ENCODE data around the gene PLCXD3.

- TF ChIP-seq CTCF (IDR thresholded peaks at IDR 0.05) (no peak), EP300 (IDR thresholded peaks at IDR 0.05) (no peak), POLR2A (IDR thresholded peaks at IDR 0.05) (no peak)
Observed at GRCh38 chr5:41482715-41483114, 27.7 kb downstream of the PLCXD3 start.
